GM13977 (cell line): Measurements from ENCODE around the gene HORMAD2.

Experiments used
- DNase-seq: peaks from one replicate; pipeline ENCODE4 v3.0.0; 2012; ENCODE audit warnings: low spot score
- CTCF ChIP-seq: IDR thresholded peaks from 2 replicates; pipeline ENCODE4 v1.5.1; 2012; ENCODE audit warnings: mild to moderate bottlenecking, control low read depth; ENCODE audit not compliant: insufficient read depth; ENCODE audit errors: extremely low read depth, missing control alignments
- in situ Hi-C: fragments of 300-500 bp; cut with MboI; formaldehyde crosslinking; loops from one replicate; pipeline ENCODE4 v1.12.0; 2022; ENCODE audit warnings: low sequenced_read_pairs, low pct_unique_long_range_greater_than_20kb, mixed read lengths, inconsistent platforms; ENCODE audit not compliant: unreplicated experiment

Gene HORMAD2

GRCh38 chr22:30182350-30182745, 102.1 kb downstream of the HORMAD2 start:
- in situ Hi-C loops, result no loop called here
- no peak for TF ChIP-seq CTCF

GRCh38 chr22:30182815-30183214, 102.6 kb downstream of the HORMAD2 start:
- no peak for DNase-seq
- in situ Hi-C loops, result no loop called here
- no peak for TF ChIP-seq CTCF

More at GRCh38 chr22:30182350-30182745, 102.1 kb downstream of the HORMAD2 start:
- DNase-seq, result no peak

- TF ChIP-seq CTCF, result no peak
- in situ Hi-C loops, result no loop called here
- DNase-seq, result no peak
Measured at GRCh38 chr22:30183271-30183670, 103.0 kb downstream of the HORMAD2 start.

GRCh38 chr22:30183861-30184278, 103.6 kb downstream of the HORMAD2 start:
- DNase-seq, result no peak
- in situ Hi-C loops, result no loop called here
- TF ChIP-seq CTCF, result no peak

GRCh38 chr22:30185129-30185528, 104.9 kb downstream of the HORMAD2 start:
- no peak for TF ChIP-seq CTCF
- in situ Hi-C loops, result no loop called here
- no peak for DNase-seq

GRCh38 chr22:30185549-30185948, 105.3 kb downstream of the HORMAD2 start:
- DNase-seq, result no peak
- in situ Hi-C loops, result no loop called here
- TF ChIP-seq CTCF, result no peak

GRCh38 chr22:30186041-30186440, 105.8 kb downstream of the HORMAD2 start:
- in situ Hi-C loops, result no loop called here
- no peak for TF ChIP-seq CTCF
- no peak for DNase-seq
